Stromal cell of bone marrow (primary cell): ENCODE measurements around the gene ABCC2.

Experiments used
- DNase-seq: peaks from one replicate; pipeline ENCODE4 v3.0.0-alpha.2; 2012; ENCODE audit warnings: low read depth

The ABCC2 gene

GRCh38 chr10:99775850-99776249 lies 6.6 kb upstream of the ABCC2 start:
- DNase-seq: peak; percentile 79

- no peak for DNase-seq
Measured at GRCh38 chr10:99777918-99778714, 4.3 kb upstream of the ABCC2 start.

GRCh38 chr10:99779335-99779734 lies 3.1 kb upstream of the ABCC2 start:
- DNase-seq: peak; percentile 47

- no peak for DNase-seq
Measured at GRCh38 chr10:99781734-99782429, 558 bp upstream of the ABCC2 start.

GRCh38 chr10:99784016-99784726 lies 1.7 kb downstream of the ABCC2 start:
- peak; percentile 76 for DNase-seq

- DNase-seq: no peak
Measured at GRCh38 chr10:99784727-99785441, 2.4 kb downstream of the ABCC2 start.

- DNase-seq: no peak
Measured at GRCh38 chr10:99785646-99786045, 3.2 kb downstream of the ABCC2 start.

- DNase-seq: no peak
Measured at GRCh38 chr10:99787311-99787710, 4.9 kb downstream of the ABCC2 start.

- no peak for DNase-seq
Measured at GRCh38 chr10:99787782-99788445, 5.5 kb downstream of the ABCC2 start.

- DNase-seq: peak; percentile 99
Measured at GRCh38 chr10:99788598-99789256, 6.3 kb downstream of the ABCC2 start.

GRCh38 chr10:99791831-99792230 lies 9.4 kb downstream of the ABCC2 start:
- DNase-seq: no peak

- no peak for DNase-seq
Measured at GRCh38 chr10:99793819-99794218, 11.4 kb downstream of the ABCC2 start.

GRCh38 chr10:99796928-99797327 lies 14.5 kb downstream of the ABCC2 start:
- DNase-seq: no peak

- no peak for DNase-seq
Measured at GRCh38 chr10:99798031-99798430, 15.6 kb downstream of the ABCC2 start.

GRCh38 chr10:99798920-99799319 lies 16.5 kb downstream of the ABCC2 start:
- DNase-seq: no peak

- no peak for DNase-seq
Measured at GRCh38 chr10:99799613-99800012, 17.2 kb downstream of the ABCC2 start.

GRCh38 chr10:99804471-99804870 lies 22.0 kb downstream of the ABCC2 start:
- DNase-seq: no peak

GRCh38 chr10:99805190-99805589 lies 22.8 kb downstream of the ABCC2 start:
- DNase-seq: no peak

- no peak for DNase-seq
Measured at GRCh38 chr10:99806091-99806490, 23.7 kb downstream of the ABCC2 start.

GRCh38 chr10:99807786-99808185 lies 25.3 kb downstream of the ABCC2 start:
- no peak for DNase-seq

GRCh38 chr10:99808270-99808669 lies 25.8 kb downstream of the ABCC2 start:
- DNase-seq: no peak
